NCI-H2081 treated with DMSO at 0.1 percent for 48 hours (cell line): ENCODE data around the gene FLOT1.
A peak's percentile ranks its signal among the peaks of the same experiment; 100 is the strongest.

Experiments used
- DNase-seq: peaks from one replicate; lab custom pipeline; 2025; lab: John Stamatoyannopoulos, UW

FLOT1 gene

DNA sequence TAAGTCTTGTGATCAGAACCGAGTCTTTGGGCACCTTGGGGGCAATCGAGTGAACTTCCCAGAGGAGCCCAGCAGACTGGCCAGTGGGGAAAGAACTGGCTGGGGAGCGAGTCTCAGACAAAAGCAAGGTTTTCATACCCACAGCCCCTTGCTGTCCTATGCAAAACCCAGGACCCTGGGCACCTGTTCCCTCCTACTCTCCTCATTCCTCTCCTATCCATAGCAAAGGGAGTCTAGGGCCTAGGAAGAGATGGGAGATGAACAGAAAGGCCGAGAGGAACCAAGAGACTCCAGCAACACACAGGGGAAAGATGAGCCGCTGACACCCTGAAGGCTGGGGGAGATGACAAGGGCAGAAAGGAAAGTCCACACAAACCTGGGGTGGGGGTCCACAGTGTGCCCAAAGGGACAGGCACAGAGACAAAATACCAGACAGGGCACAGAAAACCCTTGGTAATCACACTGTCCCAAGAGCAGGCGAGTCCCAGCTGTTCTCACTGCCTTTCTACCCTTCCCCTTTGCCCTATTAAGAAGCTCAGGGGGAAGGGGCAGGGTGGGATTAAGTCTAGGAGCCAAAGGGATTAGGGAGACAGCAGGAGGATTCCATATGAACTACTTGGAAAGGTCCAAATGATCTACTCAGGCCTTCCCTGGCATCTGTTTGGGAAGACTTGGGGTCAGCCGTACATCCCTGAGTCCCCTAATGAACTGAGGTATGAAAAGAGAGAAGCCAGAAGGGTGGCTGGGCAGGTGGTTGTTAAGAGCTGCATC, 62.5 kb downstream of the FLOT1 start:
- DNase-seq = no peak

DNA sequence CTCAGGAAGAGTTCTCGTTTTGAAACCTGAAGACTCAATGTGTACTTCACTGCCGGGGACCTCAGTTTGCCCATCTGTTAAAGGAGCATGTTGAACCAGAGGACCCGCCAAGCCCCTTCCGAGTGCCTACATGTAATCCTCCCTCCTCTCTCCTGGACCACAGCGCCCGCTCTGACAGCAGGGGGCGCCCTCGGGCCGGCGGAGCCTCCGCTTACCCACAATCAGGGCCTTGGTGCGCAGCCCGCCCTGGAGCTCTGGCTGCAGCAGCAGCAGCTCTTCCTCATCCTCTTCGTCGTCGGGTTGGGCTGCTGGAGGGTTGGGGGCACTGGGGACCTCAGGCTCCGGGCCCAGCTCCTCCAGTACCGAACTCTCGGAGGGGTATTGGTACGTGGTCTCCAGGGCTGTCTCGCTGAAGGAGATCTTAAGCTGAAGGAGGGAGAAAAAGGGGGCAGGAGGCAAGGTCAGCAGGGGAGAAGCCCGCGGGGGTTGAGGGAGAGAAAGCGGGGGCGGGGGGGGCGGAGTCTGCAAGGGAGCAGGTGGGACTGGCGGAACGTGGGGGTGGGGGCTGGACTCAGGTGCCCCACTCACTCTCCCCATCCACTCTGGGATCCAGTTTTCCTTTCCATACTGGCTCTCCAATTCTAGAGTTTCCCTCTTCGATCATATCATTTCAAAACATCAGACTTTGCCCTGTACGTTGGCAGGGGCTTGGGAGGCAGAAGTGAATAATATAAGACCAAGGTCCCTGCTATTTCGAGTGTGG, 63.3 kb downstream of the FLOT1 start:
- peak; percentile 1 for DNase-seq
